HG03066 (cell line): ENCODE results near the gene CETN3.
"Not testable (repeated sequence)": the region's sequence is repeated elsewhere in the genome, so short reads cannot be mapped to it uniquely, and the experiment has no call there.

Source experiments
- ATAC-seq: cut with Tn5 transposase; IDR thresholded peaks from one replicate; pipeline ENCODE4 v1.9.1; 2021; ENCODE audit warnings: low read depth; ENCODE audit not compliant: unreplicated experiment

The CETN3 gene

GRCh38 chr5:90384389-90384788 is 25.2 kb downstream of the CETN3 start:
- ATAC-seq, result no peak

- no peak for ATAC-seq
Measured at GRCh38 chr5:90383903-90384302, 25.7 kb downstream of the CETN3 start.

DNA sequence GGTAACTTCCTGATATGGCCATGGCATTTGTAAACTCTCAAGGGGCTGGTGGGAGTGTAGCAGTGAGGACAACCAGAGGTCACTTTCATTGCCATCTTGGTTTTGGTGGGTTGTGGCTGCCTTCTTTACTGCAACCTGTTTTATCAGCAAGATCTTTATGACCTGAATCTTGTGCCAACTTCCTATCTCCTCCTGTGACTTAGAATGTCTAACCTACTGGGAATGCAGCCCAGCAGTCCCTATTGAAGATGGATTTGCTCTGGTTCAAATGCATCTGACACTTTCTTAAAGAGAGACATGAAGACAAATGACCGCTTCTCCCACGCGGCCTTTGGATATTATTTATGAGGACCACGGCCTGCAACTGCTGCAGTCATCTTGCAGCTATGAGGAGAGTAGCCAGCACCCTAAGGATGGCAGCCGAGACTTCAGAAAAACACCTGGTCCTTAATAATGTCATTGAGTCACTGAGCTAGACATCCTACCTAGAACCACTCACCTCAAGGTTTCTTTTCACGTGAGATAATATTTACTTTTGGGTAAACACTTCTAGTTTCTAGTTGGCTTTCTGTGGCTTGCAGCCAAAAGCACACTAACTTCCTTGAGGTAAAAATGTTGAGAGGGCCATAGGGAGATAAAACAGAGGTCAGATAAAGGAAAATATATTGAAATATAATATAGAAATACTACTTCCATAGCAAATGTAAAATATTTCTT is 28.2 kb downstream of the CETN3 start:
- no peak for ATAC-seq

GRCh38 chr5:90379652-90380051 is 29.9 kb downstream of the CETN3 start:
- no peak for ATAC-seq

- no peak for ATAC-seq
Measured at GRCh38 chr5:90378752-90379151, 30.8 kb downstream of the CETN3 start.

- not testable (repeated sequence) for ATAC-seq
Measured at GRCh38 chr5:90371269-90371668, 38.3 kb downstream of the CETN3 start.

DNA sequence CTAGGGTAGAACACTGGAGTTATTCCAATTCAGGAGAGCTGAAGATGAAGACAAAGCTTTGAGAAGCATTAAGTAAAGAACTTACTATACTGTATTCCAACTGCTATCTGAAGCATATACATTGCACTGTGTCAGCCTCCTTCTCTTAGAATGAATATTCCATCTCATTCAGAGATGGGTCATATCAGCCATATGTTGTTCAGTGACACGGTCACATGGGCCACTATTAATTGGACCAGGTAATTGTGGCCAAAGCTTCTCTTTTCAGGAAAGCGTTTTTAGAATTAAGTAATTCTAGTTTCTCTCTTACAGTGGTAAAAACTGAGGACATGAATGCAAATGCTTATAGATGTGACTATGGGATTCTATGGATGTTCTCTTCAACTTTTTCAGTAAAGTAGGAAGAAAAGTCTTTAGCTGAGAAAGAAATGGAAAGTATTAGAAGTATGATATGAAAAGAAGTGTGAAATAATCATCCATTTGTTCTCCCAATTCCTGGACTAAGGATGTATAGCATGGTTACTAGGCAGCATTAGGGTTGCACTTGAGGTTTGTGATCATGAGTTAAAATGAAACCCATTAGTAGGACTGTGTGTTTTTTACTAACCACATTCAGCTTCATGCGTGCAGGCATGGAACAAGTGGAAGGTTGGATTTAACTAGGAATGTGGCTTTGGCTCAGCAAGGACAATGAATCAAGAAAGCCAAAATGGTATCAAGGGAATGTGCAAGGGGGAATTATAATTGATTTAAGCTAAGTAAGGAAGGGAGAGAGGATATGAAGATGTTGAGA is 40.9 kb downstream of the CETN3 start:
- peak; percentile 87 for ATAC-seq

DNA sequence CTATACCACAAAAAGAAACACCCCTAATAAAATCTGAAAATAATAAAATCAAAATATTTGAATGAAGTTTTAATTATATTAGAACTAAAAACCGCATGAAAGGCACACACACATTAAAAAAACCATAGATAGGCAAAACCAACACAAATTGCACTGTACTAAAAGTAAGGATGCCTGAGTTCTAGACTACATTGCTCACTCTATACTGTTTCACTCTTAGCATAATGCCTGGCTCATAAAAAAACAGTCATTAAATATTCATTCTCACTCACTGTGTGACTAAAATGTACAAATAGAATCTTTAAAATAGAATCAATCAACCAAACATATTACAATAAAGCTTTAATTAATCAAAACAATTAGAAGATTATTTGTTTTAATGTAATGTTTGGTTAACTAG is 41.7 kb downstream of the CETN3 start:
- no peak for ATAC-seq

DNA sequence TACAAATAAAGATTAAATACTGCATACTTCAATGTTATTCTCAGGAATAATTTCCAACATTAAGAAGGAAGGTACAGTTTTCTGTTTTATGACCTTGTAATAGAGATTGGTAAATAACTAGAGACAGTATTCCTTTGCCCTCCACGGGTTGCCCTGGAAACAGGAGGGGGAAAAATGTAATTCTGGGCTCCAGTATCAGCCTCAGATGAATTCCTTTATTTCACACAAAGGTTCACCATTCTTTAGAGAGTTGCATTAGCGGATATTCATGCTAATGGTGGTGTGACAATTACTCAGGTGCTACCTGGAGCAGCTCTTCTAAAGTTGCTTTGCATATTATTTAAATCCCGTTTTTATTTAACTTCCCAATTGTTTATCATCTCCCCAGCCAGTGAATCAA is 42.6 kb downstream of the CETN3 start:
- no peak for ATAC-seq

DNA sequence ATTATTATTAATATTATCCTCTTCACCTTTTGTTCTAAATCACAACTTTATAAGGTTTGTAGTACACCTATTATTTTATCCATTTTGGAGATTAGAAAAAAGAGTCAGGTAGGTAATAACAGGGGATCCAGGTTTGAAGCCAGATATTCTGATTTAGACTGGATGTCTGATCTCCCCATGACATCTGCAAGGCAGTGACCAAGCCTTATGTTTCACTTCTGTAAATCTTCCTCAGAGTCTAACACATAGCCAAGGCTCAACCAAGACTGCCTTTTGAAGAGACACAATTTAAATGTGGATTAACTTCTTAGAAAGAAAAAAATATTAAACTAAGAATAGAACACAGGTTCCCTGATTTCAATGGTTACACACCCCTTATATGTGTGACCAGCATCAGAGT is 44.2 kb downstream of the CETN3 start:
- no peak for ATAC-seq

- no peak for ATAC-seq
Measured at GRCh38 chr5:90359073-90359920, 50.3 kb downstream of the CETN3 start.

- no peak for ATAC-seq
Measured at GRCh38 chr5:90356622-90357021, 52.9 kb downstream of the CETN3 start.

DNA sequence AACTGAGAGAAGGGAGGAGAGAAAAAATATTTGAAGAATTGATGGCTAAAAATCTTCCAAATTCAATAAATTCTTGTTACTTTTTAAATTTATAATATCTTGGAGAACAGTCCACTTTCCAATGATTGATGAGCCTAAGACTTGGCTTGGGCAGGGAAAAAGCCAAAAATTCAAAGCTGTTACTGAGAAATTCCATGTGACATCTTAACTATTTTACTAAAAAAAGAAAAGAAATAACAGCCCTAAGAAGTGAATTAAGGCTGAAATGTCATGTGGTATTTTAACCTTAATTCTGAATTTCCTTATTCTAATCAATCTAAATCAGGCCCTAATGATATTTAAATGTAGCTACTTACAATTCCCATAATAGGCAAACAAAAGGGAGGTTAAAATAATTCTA is 53.4 kb downstream of the CETN3 start:
- ATAC-seq, result no peak

DNA sequence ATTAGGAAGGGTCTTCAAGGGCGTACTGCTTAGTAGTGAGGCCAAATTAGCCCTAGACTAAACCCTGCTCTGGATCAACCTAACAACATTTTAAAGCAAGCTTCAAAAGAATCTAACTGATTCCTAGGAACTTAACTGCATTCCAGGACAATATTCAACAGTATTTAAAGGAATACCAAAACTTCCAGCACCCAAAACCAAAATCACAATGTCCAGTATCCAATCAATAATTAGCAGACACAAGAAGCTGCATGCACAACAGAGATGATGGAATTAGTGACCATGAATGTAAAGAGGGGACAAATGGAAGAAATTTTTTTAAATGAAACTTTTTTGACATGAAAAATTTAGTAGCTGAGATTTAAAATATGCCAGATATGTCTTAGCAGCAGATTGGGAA is 53.9 kb downstream of the CETN3 start:
- ATAC-seq, result no peak

DNA sequence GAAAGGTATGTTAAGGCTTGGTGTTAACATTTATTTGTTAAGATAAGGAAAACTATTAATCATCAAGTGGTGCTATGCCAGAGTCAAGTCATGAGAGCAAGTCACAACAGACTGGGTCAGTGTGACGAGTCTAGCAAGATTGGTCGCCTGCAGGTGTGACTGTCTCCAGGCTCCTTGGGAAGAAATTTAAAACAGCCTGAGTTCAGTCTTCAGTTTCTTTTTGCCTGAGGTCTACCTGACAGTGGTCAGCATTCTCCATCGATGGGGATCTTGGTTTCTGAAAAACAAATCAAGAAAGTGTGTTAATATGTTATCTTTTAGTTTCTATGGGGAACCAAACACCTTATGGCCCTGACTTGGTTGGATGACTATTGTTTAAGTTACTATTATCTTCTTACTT is 56.3 kb downstream of the CETN3 start:
- peak; percentile 78 for ATAC-seq

GRCh38 chr5:90351101-90351500 is 58.5 kb downstream of the CETN3 start:
- ATAC-seq, result no peak

DNA sequence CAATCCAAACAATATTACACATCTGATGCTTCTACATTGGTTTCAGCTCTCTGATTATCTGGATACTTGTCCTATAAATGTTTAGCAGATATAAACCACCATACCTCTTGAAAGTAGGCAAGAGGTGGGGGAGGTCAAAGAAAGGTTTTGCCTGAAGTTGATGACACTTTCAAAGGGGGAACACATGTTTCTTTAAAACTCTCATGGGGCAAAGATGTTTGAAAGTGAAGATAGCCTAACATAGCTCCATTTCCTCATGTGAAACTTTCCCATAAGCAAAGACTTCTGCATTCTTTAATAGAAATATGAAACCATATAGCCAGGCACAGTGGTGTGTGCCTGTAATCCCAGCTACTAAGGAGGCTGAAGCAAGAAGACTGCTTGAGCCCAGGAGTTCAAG is 62.1 kb downstream of the CETN3 start:
- no peak for ATAC-seq

- ATAC-seq, result no peak
Measured at GRCh38 chr5:90345684-90346083, 63.9 kb downstream of the CETN3 start.

DNA sequence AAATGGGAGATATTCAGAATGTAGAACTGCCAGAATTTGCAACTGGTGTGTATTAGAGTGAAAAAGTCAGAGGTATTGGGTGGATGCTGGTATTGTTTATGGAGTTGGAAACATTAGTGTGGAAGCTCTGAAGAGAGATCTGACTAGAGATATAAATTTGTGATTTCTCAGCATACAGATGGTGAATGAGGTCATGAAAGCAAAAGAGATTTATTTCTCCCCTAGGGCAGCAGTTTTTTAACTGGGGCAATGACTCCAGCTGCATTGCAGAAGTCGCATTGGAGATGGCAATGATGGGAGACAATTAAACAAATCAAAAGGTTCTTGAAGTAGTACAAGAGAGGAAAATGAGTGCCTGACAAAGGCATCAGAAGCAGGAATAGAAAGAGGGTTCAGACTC is 64.9 kb downstream of the CETN3 start:
- ATAC-seq, result no peak

DNA sequence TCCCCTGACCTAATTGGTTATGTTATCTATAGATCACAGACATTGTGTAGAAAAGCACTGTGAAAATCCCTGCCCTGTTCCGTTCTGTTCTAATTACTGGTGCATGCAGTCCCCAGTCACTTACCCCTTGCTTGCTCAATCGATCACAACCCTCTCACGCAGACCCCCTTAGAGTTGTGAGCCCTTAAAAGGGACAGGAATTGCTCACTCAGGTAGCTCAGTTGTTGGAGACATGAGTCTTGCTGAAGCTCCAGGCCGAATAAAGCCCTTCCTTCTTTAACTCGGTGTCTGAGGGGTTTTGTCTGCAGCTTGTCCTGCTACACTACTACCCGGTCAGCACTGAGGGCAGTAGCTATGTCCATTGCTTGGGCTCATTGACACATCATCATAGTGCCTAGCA is 65.8 kb downstream of the CETN3 start:
- ATAC-seq, result not testable (repeated sequence)

DNA sequence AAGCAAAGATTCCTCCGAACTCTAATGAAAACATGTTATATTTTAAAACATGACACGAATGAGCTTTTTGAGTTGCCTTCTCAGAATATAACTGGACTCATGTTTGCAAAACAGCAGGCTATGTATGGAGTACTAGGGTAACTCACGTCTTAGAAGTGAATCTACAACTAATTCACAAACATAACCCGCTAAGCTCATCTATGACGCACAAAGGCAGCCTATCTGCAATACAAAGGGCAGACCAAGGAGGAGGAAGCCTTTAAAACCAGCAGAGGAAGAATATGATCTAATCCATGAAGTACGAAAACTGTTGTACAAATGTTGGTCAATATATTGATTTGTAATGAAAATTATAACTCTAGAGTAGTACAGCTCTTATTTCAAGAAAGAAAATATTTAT is 67.0 kb downstream of the CETN3 start:
- no peak for ATAC-seq
